ENCODE measurements around the gene PTMS.
"Not testable (repeated sequence)": the region's sequence is repeated elsewhere in the genome, so short reads cannot be mapped to it uniquely, and the experiment has no call there.

The PTMS gene, protein sequence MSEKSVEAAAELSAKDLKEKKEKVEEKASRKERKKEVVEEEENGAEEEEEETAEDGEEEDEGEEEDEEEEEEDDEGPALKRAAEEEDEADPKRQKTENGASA

DNA sequence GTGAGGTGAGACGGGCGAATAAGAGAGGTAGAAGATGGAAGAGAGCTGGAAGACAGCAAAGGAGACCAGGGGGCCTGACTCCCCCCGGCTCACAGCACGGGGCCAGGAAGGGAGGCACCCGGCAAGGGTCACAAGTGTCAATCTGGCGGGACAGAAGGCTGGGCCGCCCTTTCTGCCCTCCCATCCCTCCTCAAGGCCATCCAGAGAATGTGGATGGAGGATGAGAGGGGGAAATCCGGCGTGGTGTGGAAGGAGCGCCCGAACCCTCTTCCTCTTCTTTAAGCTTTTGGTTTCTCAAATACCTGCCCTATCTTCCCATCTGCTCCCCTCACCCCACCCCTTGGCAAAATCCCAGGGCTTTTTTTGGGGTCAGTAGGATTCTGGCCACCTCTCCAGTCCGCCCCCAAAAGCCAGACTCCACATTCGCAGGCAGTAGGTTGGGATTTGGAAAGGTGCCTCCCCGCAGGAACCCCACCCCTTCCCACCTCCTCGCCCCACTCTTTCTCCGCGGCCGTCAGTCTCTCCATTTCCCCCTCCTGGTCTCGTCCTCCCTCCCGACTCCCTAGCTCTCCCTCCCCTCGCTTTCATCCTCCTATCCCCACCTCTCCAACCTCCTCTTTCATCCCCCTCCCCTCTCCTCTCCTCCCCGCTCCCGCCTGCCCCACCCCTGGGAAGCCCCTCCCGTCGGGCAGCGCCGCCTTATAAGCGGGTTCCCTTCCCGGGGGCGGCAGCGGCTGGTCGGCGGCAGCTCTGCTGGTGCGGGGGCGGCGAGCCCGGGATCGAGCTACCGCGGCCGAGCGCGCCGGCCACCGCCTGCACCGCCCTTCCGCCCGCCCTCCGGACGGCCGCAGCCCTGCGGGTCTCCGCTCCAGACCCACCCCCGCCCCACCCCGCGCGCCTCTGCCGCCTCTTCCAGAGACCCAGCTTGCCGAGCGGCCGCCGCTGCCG is at the start of gene PTMS:
PTMS (plus strand) TSS at position 730 of the 948 bp plus-strand sequence. CDS start 343 bp downstream, outside the sequence.
- DNase-seq (ENCODE audit: low read depth in 2 of 2): no peak

DNA sequence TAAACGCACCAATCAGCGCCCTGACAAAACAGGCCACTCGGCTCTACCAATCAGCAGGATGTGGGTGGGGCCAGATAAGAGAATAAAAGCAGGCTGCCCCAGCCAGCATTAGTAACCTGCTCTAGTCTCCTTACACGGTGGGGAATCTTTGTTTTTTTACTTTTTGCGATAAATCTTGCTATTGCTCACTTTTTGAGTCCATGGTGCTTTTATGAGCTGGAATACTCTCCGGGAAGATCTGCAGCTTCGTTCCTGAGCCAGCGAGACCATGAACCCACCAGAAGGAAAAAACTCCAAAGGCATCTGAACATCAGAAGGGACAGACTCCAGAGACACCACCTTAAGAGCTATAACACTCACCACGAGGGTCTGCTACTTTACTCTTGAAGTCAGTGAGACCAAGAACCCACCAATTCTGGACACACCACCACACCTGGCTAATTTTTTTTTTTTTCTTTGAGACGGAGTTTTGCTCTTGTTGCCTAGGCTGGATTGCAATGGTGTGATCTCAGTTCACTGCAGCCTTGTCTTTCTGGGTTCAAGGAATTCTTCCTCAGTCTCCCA is 49.2 kb upstream of the PTMS start:
- no peak for DNase-seq (ENCODE audit: low read depth in 2 of 2)

DNA sequence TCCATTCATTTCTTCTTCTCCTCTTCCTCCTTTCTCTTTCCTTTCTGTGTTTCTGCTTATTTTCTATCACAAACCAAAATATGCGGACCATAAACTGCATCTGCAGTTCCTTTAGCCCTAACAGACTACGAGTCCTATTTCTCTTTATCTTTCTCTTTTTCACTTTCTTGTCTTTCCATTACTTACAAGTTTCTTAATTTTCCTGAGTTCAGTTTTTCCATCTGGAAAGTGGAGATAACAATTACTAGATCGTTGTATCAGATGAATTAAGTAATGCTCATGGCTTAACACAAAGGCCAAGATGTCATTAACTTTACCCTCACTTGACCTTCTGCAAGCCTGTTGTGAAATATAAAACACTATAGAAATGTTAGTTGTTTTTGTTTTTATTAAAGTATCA is 43.3 kb upstream of the PTMS start:
- no peak for DNase-seq (ENCODE audit: low read depth in 2 of 2)

DNA sequence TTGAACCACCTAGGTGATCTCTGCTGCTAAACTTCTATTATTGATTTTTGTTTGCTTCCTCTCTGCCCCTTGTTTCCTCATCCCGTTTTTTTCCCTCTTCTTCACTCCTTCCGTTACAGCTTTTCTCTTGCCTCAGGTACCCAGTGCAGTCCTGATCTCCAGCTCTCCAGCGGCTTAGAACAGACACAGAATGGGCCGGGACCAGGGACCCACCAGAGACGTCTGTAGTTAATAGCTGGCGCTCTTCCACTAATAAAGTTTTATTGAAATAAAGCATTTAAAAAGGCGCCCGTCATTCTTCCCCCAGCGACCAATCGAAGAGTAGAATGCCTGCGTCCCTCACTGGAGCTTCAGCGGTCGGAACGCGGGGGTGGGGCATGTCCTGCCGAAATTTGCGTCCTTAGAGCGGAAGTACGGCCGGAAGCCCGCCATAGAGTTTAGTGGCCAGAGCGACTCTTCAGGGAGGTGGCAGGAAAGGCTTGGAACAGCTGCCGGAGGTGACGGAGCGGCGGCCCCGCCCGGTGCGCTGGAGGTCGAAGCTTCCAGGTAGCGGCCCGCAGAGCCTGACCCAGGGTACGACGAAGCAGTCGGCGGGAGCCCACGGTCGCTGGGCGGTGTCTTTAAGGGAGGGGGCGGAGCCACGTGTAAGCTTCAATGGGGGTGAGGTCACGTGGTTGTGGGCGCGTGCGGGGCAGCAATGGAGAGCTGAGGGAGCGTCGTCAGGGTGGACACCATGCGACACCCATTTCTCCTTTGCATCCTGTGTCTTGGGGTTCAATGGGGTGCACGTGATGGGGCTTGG is 42.4 kb upstream of the PTMS start, which contains the start of gene COPS7A:
COPS7A (plus strand) TSS at position 440 of the 802 bp plus-strand sequence. CDS start 611 bp downstream, outside the sequence.
- DNase-seq (ENCODE audit: low read depth in 2 of 2): peak; percentile 87 to 97

DNA sequence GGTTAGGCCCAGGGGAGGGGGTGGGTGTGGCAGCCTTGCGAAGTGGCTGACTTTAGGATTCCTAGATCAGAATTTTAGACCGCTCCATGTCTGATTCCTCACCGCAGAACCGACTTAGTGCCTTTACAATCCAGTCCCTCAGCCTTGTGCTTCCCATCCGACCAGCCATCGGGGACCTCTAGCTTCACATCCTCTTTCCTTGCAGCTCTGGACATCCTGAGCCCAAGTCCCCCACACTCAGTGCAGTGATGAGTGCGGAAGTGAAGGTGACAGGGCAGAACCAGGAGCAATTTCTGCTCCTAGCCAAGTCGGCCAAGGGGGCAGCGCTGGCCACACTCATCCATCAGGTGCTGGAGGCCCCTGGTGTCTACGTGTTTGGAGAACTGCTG is 41.8 kb upstream of the PTMS start:
- DNase-seq (ENCODE audit: low read depth in 2 of 2): no peak

DNA sequence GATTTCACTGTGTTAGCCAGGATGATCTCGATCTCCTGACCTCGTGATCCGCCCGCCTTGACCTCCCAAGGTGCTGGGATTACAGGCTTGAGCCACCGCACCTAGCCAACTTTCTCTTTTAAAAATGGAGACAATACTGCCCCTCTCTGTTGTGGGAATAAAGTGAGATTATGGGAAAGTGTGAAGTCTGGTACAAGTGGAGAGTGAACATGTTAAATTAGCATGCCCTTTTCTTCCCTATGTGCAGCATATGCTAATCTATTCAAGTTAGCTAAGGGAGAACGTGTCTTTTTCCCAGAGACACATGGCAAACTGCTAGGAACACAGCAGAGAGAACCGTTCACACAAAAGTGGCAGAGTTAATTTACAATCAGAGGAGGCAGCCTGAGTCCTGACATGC is 40.8 kb upstream of the PTMS start:
- DNase-seq (ENCODE audit: low read depth in 2 of 2): no peak

DNA sequence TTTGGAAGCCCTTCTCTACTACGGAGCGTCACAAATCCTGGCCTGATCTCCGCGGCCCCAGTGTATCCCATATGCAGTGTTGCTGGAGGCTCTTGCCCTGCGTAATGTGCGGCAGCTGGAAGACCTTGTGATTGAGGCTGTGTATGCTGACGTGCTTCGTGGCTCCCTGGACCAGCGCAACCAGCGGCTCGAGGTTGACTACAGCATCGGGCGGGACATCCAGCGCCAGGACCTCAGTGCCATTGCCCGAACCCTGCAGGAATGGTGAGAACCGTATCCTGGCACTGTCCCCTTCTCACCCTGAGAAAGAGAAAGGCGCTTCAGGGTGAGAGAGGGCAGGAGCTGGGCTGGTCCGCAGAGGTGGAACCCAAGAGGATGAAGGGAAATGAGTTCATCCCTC is 37.0 kb upstream of the PTMS start:
- no peak for DNase-seq (ENCODE audit: low read depth in 2 of 2)

DNA sequence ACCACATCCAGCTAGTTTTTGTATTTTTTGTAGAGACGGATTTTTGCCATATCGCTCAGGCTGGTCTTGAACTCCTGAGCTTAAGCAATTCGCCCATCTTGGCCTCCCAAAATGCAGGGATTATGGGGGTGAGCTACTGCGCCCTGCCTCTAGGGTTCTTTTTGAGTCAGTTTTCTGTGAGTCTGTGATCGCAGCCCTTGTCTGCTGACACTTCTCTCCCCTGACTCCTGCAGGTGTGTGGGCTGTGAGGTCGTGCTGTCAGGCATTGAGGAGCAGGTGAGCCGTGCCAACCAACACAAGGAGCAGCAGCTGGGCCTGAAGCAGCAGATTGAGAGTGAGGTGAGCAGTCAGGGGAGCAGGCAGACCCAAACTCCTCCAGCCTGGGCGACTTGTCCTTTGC is 36.0 kb upstream of the PTMS start:
- DNase-seq (ENCODE audit: low read depth in 2 of 2): no peak

DNA sequence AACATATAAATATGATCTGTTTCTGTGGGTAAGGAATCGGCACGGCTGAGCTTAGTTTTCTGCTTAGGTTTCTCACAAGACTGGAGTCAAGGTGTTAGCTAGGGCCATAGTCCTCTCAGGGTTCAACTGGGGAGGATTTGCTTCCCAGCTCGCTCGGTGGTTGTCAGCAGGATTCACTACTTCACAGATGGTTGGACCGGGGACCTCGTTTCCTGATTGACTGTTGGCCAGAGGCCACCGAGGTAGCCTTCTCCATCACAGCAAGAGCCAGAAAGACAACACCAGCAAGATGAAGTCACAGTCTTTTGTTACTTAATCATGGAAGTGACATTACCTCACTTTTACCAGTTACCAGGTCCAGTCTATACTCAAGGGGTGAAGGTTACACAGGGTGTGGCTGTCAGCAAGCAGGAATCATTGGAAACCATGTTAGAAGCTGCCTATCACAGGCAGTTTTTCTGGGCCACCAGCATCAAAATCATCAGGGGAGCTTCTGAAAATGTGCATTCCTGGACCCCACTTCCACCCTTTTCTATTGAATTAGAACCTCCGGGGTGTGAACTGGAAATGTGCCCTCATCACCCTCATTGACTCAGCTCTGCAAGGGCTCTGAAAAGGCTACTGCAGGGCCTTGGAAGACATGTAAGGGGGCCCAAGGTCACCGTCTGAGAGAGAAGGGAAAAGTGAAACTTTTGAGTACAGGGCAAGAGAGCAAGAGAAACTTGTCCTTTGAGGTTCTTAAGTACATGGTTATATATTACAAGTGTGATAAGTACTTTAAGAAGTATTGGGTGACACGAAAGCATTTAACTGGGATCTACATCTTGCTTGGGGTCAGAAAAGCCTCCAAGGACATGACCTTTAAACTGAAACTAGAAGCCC is 31.4 kb upstream of the PTMS start:
- no peak for DNase-seq (ENCODE audit: low read depth in 2 of 2)

DNA sequence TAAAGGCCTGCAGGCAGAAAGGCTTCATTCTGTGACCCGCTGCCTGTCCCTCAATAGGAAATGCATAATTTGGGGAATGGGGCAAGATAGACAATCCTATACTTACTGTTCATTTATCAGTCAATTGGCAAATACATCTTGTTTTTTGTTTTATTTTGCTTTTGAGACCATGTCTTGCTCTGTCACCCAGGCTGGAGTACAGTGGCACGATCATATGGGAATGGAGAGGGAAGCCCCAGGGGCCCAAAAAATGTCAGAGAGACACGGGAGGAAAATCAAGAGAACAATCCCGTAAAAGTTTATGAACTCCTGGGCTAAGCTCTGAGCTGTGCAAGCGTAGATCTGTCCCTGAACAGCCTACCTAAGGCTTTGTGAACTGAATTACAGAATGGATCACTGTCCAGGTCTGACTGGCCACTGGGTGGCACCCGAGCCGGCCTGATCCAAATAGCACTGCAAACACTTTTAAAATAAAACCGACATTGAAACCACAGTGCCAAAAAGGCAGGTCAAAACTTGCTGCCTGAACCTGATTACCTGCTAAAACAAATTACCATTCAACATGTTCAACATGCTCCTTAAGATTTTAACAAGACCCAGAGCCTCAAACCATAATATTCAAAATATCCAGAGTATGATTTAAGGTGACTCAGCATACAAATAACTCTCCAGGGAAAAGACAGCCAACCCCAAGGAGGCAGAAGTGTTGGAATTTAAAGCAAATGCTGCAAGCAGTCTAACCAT is 30.5 kb upstream of the PTMS start:
- DNase-seq (ENCODE audit: low read depth in 2 of 2): no peak

DNA sequence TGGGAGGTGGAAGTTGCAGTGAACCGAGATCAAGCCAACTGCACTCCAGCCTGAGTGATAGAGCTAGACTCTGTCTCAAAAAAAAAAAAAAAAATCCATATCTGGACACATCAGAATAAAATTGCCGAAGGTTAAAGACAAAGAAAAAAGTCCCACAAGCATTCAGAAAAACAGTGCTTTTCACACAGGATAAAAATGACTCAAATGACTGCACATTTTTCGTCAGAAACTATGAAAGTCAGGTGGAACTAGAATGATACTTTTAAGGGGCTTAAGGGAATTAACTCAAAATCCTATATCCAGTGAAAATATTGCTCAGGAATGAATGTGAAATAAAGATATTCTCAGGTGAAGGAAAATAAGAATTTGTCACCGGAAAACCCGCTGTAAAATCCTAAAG is 29.4 kb upstream of the PTMS start:
- DNase-seq (ENCODE audit: low read depth in 2 of 2): no peak

DNA sequence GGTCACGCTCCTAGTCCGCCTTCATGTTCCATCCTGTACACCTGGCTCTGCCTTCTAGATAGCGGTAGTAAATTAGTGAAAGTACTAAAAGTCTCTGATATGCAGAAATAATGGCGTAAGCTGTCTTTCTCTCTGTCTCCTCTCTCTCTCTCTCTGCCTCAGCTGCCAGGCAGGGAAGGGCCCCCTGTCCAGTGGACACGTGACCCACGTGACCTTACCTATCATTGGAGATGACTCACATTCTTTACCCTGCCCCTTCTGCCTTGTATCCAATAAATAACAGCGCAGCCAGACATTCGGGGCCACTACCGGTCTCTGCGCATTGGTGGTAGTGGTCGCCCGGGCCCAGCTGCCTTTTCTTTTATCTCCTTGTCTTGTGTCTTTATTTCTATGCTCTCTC is 24.1 kb upstream of the PTMS start:
- not testable (repeated sequence) for DNase-seq (ENCODE audit: low read depth in 2 of 2)

DNA sequence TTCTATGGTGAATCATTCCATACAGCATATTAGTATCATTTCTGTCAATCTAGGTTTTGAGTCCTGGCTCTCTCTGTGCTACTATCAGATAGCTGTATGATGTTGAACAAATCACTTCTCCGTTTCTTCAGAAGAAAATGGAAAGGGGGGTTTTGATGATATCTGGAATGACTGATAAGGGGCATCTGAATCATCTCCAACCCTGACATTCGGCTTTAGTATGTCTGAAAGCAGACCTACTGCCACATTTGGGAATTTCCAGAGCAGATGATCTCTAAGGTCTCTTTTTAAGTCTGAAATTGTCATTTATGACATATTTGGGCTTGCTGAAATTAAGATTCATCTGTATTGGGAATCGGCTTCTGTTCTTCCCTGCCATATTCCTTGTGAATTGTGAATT is 23.3 kb upstream of the PTMS start:
- no peak for DNase-seq (ENCODE audit: low read depth in 2 of 2)

DNA sequence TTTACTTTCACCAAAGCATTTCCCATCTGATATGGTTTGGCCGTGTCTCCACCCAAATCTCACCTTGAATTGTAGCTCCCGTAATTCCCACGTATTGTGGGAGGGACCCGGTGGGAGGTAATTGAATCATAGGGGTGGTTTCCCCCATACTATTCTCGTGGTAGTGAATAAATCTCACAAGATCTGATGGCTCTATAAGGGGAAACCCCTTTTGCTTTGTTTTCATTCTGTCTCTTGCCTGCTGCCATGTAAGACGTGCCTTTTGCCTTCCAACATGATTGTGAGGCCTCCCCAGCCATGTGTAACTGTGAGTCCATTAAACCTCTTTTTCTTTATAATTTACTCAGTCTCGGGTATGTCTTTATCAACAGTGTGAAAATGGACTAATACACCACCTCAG is 22.9 kb upstream of the PTMS start:
- not testable (repeated sequence) for DNase-seq (ENCODE audit: low read depth in 2 of 2)

DNA sequence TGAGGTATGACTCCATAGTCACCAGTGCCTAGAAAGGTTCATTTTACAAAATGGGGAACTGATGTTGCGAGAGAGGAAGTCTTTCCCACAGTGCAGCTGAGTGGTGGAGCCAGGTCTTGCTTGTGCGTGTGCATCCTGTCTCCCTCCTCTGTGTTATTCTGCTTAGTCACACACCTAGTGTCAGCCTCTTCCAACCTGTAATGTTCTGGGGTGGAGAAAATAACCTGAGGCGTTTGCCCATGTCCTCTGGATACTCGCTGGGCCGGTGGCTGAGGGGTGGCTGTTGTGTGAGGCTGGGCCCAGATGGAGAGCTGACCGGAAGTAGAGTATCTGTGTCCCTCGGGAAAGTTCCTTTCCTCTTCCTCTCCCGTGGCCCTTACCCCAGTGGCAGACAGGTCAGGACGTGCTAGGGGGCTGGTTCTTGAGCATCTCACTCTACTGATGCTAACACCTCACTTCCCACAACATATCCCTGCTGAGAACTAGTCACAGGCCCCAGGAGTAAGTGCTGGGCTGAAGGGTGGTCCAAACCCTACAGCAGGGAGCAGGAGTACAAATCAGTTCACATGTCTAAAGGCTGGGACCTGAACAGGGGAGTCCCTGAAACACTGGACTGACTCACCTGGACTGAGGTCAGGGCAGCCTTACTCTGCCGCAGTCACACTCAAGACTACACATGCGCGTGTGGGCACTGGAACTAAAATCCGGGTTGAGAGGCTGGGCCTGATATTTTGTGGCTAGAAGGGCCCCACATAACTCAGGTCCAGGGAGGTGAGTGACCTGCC is 20.2 kb upstream of the PTMS start:
- no peak for DNase-seq (ENCODE audit: low read depth in 2 of 2)

DNA sequence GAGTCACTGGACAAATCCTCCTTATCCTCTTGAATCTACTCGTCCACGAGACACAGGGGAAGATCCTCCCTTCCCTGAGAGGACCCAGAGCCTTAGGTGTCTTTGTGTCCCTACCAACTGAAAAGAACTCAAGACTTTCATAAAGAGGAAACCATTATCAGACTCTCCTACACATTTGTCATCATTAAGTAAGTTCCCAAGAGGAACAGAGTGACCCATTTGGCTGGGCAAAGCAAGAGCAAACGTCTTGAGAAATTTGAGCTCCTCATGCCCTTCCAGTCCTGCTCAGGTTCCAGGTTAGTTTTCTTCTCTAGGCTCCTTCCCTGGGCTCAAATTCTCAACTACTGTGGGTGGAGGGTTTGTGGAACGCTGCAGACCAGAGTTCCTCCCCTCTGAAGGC is 18.9 kb upstream of the PTMS start:
- DNase-seq (ENCODE audit: low read depth in 2 of 2): no peak

DNA sequence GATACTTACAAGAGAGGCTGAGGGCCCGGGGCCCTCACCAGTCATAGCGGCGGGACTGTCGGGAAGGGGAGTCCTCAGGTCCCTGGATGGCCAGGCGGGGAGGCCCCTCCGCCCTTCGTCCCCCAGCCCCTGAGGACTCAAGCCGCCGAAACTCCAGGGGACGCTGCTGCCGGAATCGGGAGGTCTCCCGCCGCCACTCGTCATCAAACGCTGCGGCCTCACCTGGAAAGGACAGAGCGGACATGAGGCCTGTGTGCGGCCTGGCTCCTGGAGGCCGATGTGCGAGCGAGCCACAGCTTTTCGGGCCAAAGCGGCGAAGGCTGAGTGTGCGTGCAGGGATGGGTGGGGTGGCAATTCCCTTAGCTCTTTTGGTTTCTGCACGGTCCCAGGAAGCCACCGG is 17.4 kb upstream of the PTMS start:
- DNase-seq (ENCODE audit: low read depth in 2 of 2): no peak

DNA sequence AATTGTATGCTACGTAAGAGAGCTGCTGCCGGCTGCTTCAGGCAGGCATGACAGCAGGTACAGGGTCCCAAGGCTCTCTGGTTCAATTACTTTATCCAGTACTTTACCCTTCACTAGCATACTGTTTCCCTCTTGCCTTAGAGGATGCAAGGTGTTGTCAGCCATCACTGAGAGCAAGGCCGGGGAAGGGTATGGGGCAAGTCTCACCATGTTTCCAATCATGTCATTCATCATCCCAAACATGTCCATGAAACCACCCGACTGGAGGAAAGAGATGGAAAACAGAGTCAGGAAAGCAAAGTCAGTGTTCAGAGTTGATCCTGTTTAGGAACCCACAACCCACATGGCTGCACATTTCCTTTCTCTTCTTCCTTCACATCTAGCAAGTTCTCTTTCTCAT is 15.7 kb upstream of the PTMS start:
- DNase-seq (ENCODE audit: low read depth in 2 of 2): no peak

DNA sequence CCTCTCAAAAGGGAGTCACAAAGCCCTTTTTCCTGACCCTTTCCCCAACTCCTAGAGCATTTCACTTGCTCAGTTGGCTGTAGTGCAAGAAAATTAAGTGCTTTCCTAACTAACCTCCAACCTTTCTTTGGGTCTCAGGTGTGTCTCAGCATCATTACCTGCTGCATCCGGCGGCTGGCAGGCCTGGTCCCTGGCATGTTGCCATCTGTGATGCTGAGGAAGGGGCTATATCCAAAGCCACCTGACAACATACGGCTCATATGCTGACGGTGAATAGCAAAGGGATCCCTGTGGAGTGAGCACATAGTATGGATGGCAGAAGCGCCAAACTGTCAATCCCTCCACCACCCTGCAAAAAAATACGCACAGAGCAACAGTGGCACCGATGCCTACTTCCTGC is 14.4 kb upstream of the PTMS start:
- no peak for DNase-seq (ENCODE audit: low read depth in 2 of 2)
